H1 (cell line): ENCODE results near the gene MECR. TPM values are rescaled to one million over a fixed set of nuclear protein-coding genes. Genes with fewer than 3 reads are reported as not detected.

ENCODE experiments used
- ATF2 ChIP-seq: IDR thresholded peaks from 2 replicates; pipeline ENCODE4 v1.6.1; 2012; ENCODE audit warnings: low read length, inconsistent platforms
- BCL11A ChIP-seq, 2 experiments: IDR thresholded peaks; one replicate each; pipeline ENCODE4 v1.6.1; 2011; ENCODE audit warnings: low read depth in 2 of 2, low read length in 2 of 2, mild to moderate bottlenecking in 2 of 2
- CBX5 ChIP-seq: fragments of 300-800, 300-1000 bp; sonication (generic); IDR thresholded peaks from 2 replicates; pipeline ENCODE4 v1.7.1; 2016; ENCODE audit warnings: antibody characterized with exemption, low read length, low read depth
- MAFK ChIP-seq: IDR thresholded peaks from 2 replicates; pipeline ENCODE4 v1.6.1; 2012; ENCODE audit warnings: low read depth, mild to moderate bottlenecking, improper control_type of control experiment, low read length
- NRF1 ChIP-seq: IDR thresholded peaks from 2 replicates; pipeline ENCODE4 v1.6.1; 2011; ENCODE audit warnings: mild to moderate bottlenecking, low read depth, low read length, improper control_type of control experiment
- USF2 ChIP-seq: IDR thresholded peaks from 2 replicates; pipeline ENCODE4 v1.6.1; 2011; ENCODE audit warnings: low read length, improper control_type of control experiment
- polyA plus RNA-seq, 7 experiments: library from polyadenylated mRNA; depleted of rRNA in 3 of 7; stranded (reverse) in 5 of 7; unstranded in 2 of 7; fragments of >200 nt in 5 of 7; fragments of 200-250 nt in 2 of 7; gene quantifications; 1 replicate in 5 of 7; 2 replicates in 1 of 7; 4 replicates in 1 of 7; pipeline versions ENCODE4 v1.2.1 to v1.2.3, GENCODE V29; 2011 to 2013; ENCODE audit warnings: missing spikeins in 2 of 7, mixed read lengths in 2 of 7
- total RNA-seq: library from RNA; stranded (reverse); fragmentation: NEBNext Ultra II Directional; extraction: Animal tissue kit (Norgen Biotek cat#: 25700); gene quantifications from 2 replicates; pipeline ENCODE4 v1.2.1, GENCODE V29; 2021

MECR gene
- total and polyA plus RNA-seq, 2 of the 8 experiments (the other 6 are each of a cell fraction or from before 2014, with no cell fraction given): 24.2 to 24.4 TPM

- TF ChIP-seq ATF2 (no peak), MAFK (no peak), CBX5 (no peak), NRF1 (no peak), BCL11A (IDR thresholded peaks at IDR 0.05; ENCODE audit: low read depth in 2 of 2, low read length in 2 of 2) (no peak), USF2 (no peak)
Measured at GRCh38 chr1:29221296-29221695, 9.4 kb downstream of the MECR start (continued).
